Measurements from ENCODE around the gene CAPN7.

CAPN7 gene

GRCh38 chr3:15279205-15279604, 73.2 kb downstream of the CAPN7 start:
- DNase-seq, result no peak

GRCh38 chr3:15279671-15280402, 73.8 kb downstream of the CAPN7 start:
- DNase-seq, result no peak

- no peak for DNase-seq
Observed at GRCh38 chr3:15280853-15281532, 74.9 kb downstream of the CAPN7 start.

GRCh38 chr3:15281817-15282216, 75.8 kb downstream of the CAPN7 start:
- DNase-seq, result no peak

GRCh38 chr3:15283702-15284101, 77.7 kb downstream of the CAPN7 start:
- no peak for DNase-seq

- no peak for DNase-seq
Observed at GRCh38 chr3:15284121-15284889, 78.3 kb downstream of the CAPN7 start.

GRCh38 chr3:15286022-15286421, 80.0 kb downstream of the CAPN7 start:
- DNase-seq, result no peak

- no peak for DNase-seq
Observed at GRCh38 chr3:15287565-15288330, 81.7 kb downstream of the CAPN7 start.

GRCh38 chr3:15288331-15289035, 82.4 kb downstream of the CAPN7 start:
- DNase-seq, result no peak

- no peak for DNase-seq
Observed at GRCh38 chr3:15289661-15290060, 83.6 kb downstream of the CAPN7 start.

GRCh38 chr3:15290736-15291135, 84.7 kb downstream of the CAPN7 start:
- DNase-seq, result no peak

GRCh38 chr3:15291589-15292541, 85.8 kb downstream of the CAPN7 start:
- DNase-seq, result peak; percentile 43 to 45

- DNase-seq, result no peak
Observed at GRCh38 chr3:15292765-15293522, 86.9 kb downstream of the CAPN7 start.

GRCh38 chr3:15294929-15295328, 88.9 kb downstream of the CAPN7 start:
- DNase-seq, result no peak

- DNase-seq, result no peak
Observed at GRCh38 chr3:15295506-15295905, 89.5 kb downstream of the CAPN7 start.

- DNase-seq, result no peak
Observed at GRCh38 chr3:15297608-15298350, 91.7 kb downstream of the CAPN7 start.

GRCh38 chr3:15298504-15298903, 92.5 kb downstream of the CAPN7 start:
- no peak for DNase-seq

GRCh38 chr3:15299036-15299435, 93.0 kb downstream of the CAPN7 start:
- no peak for DNase-seq

- no peak for DNase-seq
Observed at GRCh38 chr3:15300323-15301078, 94.5 kb downstream of the CAPN7 start.

All from activated CD4-positive, alpha-beta T cell treated with anti-CD3 and anti-CD28 coated beads for 4 hours (primary cell).